ENCODE results near the gene GTF3A.

The GTF3A gene

DNA sequence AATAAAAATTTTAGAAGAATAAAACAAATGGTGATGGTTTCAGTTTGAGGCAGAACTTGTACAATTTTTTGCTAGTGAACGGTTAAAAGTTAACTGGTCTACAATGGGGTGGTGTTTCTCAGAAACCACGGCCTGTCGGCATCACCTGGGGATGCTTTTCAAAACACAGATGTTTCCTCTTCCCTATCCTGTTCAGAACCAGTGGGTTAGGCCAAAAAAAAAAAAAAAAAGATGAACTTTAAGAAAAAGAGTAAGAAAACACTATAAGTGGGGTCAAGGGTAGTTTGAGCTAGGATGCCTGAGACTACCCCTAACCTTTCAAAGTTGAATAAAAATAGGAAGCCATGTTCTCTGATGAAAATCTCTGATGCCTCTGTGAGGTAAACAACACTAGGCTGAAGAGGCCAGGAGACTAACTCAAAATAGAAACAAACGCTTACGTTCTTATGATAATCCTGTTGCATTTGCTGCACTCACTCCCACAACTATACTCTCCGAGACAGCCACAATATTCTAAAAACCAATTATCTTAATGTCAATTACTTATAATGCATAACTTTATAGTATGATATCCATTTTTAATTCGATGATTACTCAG is 22.7 kb downstream of the GTF3A start:
- Histone ChIP-seq H3K9me3 (no peaks in the 10 kb centered on the region), H3K4me3 (ENCODE audit: low read depth, low read length) (no peak overlapping the region), H3K36me3 (no peaks in the 10 kb centered on the region), H3K27me3 (peaks cover 9% of the 10 kb centered on the region; the same call in 1 of the 2 replicates), H3K4me1 (no peaks in the 10 kb centered on the region)
- no peak for DNase-seq
- TF ChIP-seq, protein P1, sequence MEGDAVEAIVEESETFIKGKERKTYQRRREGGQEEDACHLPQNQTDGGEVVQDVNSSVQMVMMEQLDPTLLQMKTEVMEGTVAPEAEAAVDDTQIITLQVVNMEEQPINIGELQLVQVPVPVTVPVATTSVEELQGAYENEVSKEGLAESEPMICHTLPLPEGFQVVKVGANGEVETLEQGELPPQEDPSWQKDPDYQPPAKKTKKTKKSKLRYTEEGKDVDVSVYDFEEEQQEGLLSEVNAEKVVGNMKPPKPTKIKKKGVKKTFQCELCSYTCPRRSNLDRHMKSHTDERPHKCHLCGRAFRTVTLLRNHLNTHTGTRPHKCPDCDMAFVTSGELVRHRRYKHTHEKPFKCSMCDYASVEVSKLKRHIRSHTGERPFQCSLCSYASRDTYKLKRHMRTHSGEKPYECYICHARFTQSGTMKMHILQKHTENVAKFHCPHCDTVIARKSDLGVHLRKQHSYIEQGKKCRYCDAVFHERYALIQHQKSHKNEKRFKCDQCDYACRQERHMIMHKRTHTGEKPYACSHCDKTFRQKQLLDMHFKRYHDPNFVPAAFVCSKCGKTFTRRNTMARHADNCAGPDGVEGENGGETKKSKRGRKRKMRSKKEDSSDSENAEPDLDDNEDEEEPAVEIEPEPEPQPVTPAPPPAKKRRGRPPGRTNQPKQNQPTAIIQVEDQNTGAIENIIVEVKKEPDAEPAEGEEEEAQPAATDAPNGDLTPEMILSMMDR (IDR thresholded peaks at IDR 0.05; ENCODE audit: low read depth, low read length), result no peak

DNA sequence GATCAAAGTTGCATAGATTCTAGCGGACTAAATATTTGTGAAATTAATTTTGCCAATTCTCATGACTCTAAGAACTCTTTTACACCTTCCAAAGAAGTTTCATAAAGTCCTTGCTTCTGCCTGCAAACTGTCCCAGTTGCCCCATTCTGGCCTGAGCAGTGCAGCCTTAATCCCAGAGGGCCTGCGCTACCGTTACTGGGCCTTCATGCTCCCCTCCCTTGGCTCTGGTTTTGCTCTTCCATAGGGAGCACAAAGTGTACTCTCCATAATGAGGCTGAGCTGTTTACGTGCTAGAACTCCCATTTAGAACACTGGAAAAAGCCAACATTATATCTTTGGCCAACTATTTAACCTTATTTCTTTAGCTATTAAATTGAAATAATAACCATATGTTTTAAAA is 23.9 kb downstream of the GTF3A start:
- TF ChIP-seq, protein P1 (IDR thresholded peaks at IDR 0.05; ENCODE audit: low read depth, low read length), result no peak
- no peaks in the 10 kb centered on the region for H3K9me3 ChIP-seq
- H3K27me3 ChIP-seq, result peaks cover 9% of the 10 kb centered on the region; the same call in 1 of the 2 replicates
- no peaks in the 10 kb centered on the region for H3K36me3 ChIP-seq
- no peak for DNase-seq
- H3K4me1 ChIP-seq, result no peaks in the 10 kb centered on the region
- no peak overlapping the region for H3K4me3 ChIP-seq (ENCODE audit: low read depth, low read length)

DNA sequence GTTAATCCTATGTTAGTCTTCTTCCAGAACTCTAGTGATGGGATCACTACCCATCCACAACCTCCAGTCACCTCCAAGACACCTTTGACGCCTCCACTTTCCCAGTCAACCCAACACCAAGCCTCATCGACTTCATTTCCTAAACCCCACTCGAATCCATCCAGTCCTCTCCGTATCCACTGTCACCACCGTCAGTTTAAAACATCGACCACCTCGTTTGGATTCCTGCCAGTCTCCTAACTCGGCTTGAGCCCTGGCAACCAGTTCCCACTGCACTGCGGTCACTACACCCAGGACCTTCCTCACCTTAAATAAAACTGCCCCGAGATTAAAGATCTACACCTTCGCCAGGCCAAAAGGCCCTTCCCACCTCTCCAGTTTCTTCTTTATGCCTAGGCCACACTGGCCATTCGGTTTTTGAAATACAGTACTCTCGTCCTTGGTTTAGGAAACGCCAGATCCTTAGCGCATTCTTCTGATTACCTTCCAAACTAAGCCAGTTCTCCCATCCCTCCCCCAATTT is 24.7 kb downstream of the GTF3A start:
- H3K27me3 ChIP-seq, result peaks cover 9% of the 10 kb centered on the region; the same call in 1 of the 2 replicates
- peak overlapping the region; percentile 84 for H3K4me3 ChIP-seq (ENCODE audit: low read depth, low read length)
- no peaks in the 10 kb centered on the region for H3K9me3 ChIP-seq
- H3K4me1 ChIP-seq, result no peaks in the 10 kb centered on the region
- H3K36me3 ChIP-seq, result no peaks in the 10 kb centered on the region
- DNase-seq, result no peak
- TF ChIP-seq, protein P1 (IDR thresholded peaks at IDR 0.05; ENCODE audit: low read depth, low read length), result no peak

DNA sequence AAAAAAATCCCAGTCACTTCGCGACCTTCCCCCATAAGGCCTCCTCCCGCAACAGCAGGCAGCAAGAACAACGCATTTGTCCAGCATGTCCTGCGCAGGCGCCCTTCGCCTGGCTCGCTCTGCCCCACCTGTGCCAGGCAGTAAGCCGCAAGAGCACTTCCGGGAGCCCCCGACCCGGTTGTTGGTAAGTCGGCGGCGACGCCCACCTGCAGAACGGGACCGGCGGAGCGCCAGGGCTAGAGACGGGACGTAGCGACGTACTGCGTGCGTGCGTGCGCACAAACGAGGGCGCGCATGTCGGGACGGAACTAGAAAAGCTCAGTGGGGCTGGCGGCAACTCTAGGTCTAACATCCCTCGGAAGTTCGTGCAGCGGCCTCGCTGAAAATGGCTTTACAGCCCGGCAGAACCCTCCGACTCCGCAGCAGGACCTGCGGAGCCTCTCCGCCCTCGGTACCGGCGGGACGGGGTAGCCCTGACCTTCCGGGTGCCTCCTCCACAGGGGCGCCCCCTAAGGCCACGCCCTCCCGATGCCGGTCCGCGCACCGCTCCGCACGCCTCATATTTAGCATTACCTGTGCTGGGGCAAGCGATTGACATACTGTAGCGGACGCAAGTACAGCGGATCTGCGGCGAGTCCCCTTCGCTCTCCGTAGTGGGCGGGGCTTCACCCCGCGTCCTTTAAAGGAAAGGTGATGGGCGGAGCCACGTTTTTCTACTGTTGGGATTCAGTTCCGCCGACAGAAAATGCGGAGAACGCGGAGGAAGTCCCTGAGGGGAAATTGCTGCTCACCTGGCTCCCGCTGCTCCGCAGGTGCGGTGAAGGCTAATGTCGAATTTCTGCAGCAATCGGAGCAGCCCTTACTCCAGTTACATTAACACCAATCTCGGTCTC is 25.8 kb downstream of the GTF3A start, which contains the start of gene MTIF3:
Gene MTIF3 (minus strand): TSS at position 629 of the 893 bp plus-strand sequence. CDS start 10,116 bp downstream, outside the sequence.
- Histone ChIP-seq H3K27me3 (peaks cover 9% of the 10 kb centered on the region; the same call in 1 of the 2 replicates), H3K4me1 (no peaks in the 10 kb centered on the region), H3K9me3 (no peaks in the 10 kb centered on the region), H3K4me3 (ENCODE audit: low read depth, low read length) (peak within 1 kb of the TSS; percentile 84), H3K36me3 (no peaks in the 10 kb centered on the region)
- TF ChIP-seq, protein P1 (IDR thresholded peaks at IDR 0.05; ENCODE audit: low read depth, low read length), result no peak
- DNase-seq, result peak; percentile 91

DNA sequence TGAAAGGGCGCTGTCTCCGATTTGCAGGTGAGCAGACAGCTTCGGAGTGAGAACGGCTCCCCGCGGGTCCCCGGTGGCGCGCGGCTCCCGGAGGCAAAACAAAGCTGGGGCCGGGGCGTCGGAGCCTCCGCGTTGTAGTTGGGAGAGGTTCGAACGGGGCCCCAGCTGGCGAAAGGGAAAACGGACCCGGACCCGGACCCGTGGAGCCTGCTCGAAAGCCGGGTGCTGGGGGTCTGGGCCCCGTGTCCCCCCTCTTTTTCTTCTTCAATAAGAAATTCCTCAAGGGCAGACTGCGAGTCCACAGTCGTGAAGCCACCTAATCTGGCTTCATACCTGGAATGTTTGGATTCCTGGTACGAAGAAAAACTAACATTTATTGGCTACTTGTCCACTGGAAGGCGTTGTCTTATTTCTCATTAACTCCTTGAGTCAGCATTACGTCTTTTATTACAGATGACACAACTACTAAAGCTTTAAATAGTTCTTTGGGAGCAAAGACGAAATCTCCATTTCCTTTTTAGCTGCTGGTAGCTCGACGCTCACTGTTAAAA is 26.6 kb downstream of the GTF3A start:
- Histone ChIP-seq H3K9me3 (no peaks in the 10 kb centered on the region), H3K27me3 (peaks cover 9% of the 10 kb centered on the region; the same call in 1 of the 2 replicates), H3K4me1 (no peaks in the 10 kb centered on the region), H3K4me3 (ENCODE audit: low read depth, low read length) (peak overlapping the region; percentile 84), H3K36me3 (no peaks in the 10 kb centered on the region)
- TF ChIP-seq, protein P1 (IDR thresholded peaks at IDR 0.05; ENCODE audit: low read depth, low read length), result no peak
- peak; percentile 20 for DNase-seq

Measured in BE2C (cell line).